ENCODE measurements around the gene OR10K2. TPM values are rescaled to one million over a fixed set of nuclear protein-coding genes. Genes with fewer than 3 reads are reported as not detected.

The OR10K2 gene
- total and polyA plus RNA-seq, 2 of the 4 experiments (the other 2 are of a cell fraction) = not detected

GRCh38 chr1:158400871-158401270 lies 25.2 kb downstream of the OR10K2 start:
- Histone ChIP-seq H3K9me1 (ENCODE audit: insufficient read depth, low read length) (no peaks in the 10 kb centered on the region), H2AK9ac (replicated peaks; ENCODE audit: low read depth, low read length, poor library complexity) (no peak overlapping the region), H3K9ac (ENCODE audit: low read depth, low read length) (no peak overlapping the region), H2AK5ac (ENCODE audit: low read depth, low read length) (no peak overlapping the region), H4K20me1 (ENCODE audit: insufficient read depth, low read length) (no peaks in the 10 kb centered on the region), H2BK20ac (ENCODE audit: low read depth, low read length) (no peak overlapping the region), H3K36me3 (ENCODE audit: control insufficient read depth, insufficient read depth, low read length) (no peaks in the 10 kb centered on the region), H4K8ac (ENCODE audit: low read depth in 2 of 2, low read length in 2 of 2) (no peak overlapping the region), H2BK120ac (ENCODE audit: low read depth, low read length) (no peak overlapping the region), H3K23ac (ENCODE audit: low read depth, low read length) (no peak overlapping the region), H3K4me2 (ENCODE audit: low read depth, low read length) (no peak overlapping the region), H4K91ac (ENCODE audit: insufficient read depth, low read depth, low read length) (no peak overlapping the region), H3K4me1 (ENCODE audit: control insufficient read depth, insufficient read depth, low read length) (no peaks in the 10 kb centered on the region), H3K4me3 (ENCODE audit: insufficient read depth, low read depth, low read length) (no peak overlapping the region), H3K14ac (replicated peaks; ENCODE audit: low read depth, low read length) (no peak overlapping the region), H3K79me1 (ENCODE audit: low read depth in 1 of 2, low read length in 2 of 2) (no peaks in the 10 kb centered on the region), H4K5ac (ENCODE audit: low read depth, low read length) (no peak overlapping the region), H2BK5ac (ENCODE audit: low read depth, low read length, poor library complexity, severe bottlenecking) (no peak overlapping the region), H3K27me3 (ENCODE audit: control insufficient read depth, insufficient read depth, low read length) (no peaks in the 10 kb centered on the region), H3K18ac (ENCODE audit: low read depth, low read length) (no peak overlapping the region), H3K27ac (ENCODE audit: insufficient read depth, low read length) (no peak overlapping the region), H3K9me3 (ENCODE audit: control insufficient read depth, insufficient read depth, low read length) (no peaks in the 10 kb centered on the region), H2BK15ac (ENCODE audit: low read depth, low read length) (no peak overlapping the region), H2AFZ (replicated peaks; ENCODE audit: low read length, poor library complexity) (no peak overlapping the region), H3K56ac (ENCODE audit: extremely low read depth, insufficient read depth, low read length) (no peak overlapping the region), H3K4ac (ENCODE audit: low read depth, low read length) (no peak overlapping the region)
- CTCF ChIA-PET = no interaction called here
- in situ Hi-C loops (cut with MboI; ENCODE audit: low sequenced_read_pairs) = no loop called here
- ATAC-seq (ENCODE audit: low read depth) (no peak), DNase-seq (no peak)
- TF ChIP-seq POLR2A (IDR thresholded peaks at IDR 0.05; ENCODE audit: low read depth, low read length) = no peak
- no peak for TF ChIP-seq CHD1 (IDR thresholded peaks at IDR 0.05; ENCODE audit: low read depth, low read length)
- no peak for TF ChIP-seq RAD21 (IDR thresholded peaks at IDR 0.05; ENCODE audit: low read length)
- no peak for TF ChIP-seq RCOR1 (IDR thresholded peaks at IDR 0.05; ENCODE audit: insufficient replicate concordance, low read length)
- TF ChIP-seq MXI1 (IDR thresholded peaks at IDR 0.05; ENCODE audit: borderline replicate concordance, low read depth, low read length) = no peak
- no peak for TF ChIP-seq FOS (IDR thresholded peaks at IDR 0.05; ENCODE audit: low read depth, low read length)
- TF ChIP-seq SMC3 (IDR thresholded peaks at IDR 0.05; ENCODE audit: low read depth, low read length) = no peak
- TF ChIP-seq MAZ (IDR thresholded peaks at IDR 0.05; ENCODE audit: borderline replicate concordance, low read depth, low read length) = no peak
- TF ChIP-seq CTCF (conservative IDR thresholded peaks at IDR 0.05; ENCODE audit: low read depth, low read length) = no peak
- TF ChIP-seq ELK1 (IDR thresholded peaks at IDR 0.05; ENCODE audit: borderline replicate concordance, low read depth, low read length) = no peak
- TF ChIP-seq MAFK (IDR thresholded peaks at IDR 0.05; ENCODE audit: low read depth, low read length) = no peak
- TF ChIP-seq RFX5 (IDR thresholded peaks at IDR 0.05; ENCODE audit: low read depth, low read length) = no peak
- no peak for TF ChIP-seq BHLHE40 (IDR thresholded peaks at IDR 0.05; ENCODE audit: low read depth, low read length)
- no peak for TF ChIP-seq USF2 (IDR thresholded peaks at IDR 0.05; ENCODE audit: low read depth, low read length)
- no peak for TF ChIP-seq CEBPB (IDR thresholded peaks at IDR 0.05; ENCODE audit: low read depth, low read length)
- no peak for TF ChIP-seq NFE2L2 (IDR thresholded peaks at IDR 0.05; ENCODE audit: low read depth, low read length)
- dilution Hi-C loops (cut with HindIII; ENCODE audit: low sequenced_read_pairs, unreplicated experiment) = no loop called here
- intact Hi-C loops (cut with micrococcal nuclease) = no loop called here
- POLR2A ChIA-PET (ENCODE audit: unreplicated experiment) = no interaction called here
- no TSS peak for BruUV-seq (replicated peaks)
- WGBS, 2 experiments (ENCODE audit: extremely low coverage in 2 of 2, insufficient read length in 1 of 2) = no CpG with 5 or more reads among the region's 3 CpGs

Data from IMR-90 (cell line).